ENCODE measurements around the gene CDKN2B-AS1. TPM values are rescaled to one million over a fixed set of nuclear protein-coding genes. Genes with fewer than 3 reads are reported as not detected.

Gene CDKN2B-AS1
- total RNA-seq, 1 experiment from 2014 or later: not detected

DNA sequence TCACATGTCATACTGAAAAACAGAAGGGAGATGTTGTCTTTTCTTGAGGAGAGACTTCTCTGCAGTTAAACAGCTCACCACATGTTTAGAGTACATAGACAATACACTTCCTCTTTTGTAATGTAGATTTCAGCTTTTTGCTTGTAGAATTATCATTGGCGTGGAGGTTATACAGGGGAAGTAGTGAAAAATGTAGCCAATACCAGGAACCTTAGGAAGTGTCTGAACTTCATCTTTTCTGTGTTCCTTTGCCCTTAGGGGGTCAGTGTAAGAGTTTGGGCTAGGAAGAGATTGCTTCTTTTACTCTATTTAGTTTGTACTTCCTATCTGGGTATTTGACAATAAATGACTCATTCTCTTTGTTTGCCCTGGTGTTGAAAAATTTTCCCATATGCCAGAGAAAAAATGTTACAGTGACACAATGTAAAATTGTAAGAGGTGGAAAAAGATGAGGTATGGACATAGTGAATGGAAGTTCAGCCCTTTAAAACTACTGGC is 35.6 kb downstream of the CDKN2B-AS1 start:
- Histone ChIP-seq H3K9ac (ENCODE audit: extremely low read depth, insufficient read length, low read length) (no peak overlapping the region), H3K4ac (ENCODE audit: low read depth, low read length) (no peak overlapping the region), H3K9me3 (ENCODE audit: control insufficient read depth, low read depth, low read length) (no peaks in the 10 kb centered on the region), H2BK20ac (ENCODE audit: low read depth, low read length, poor library complexity, severe bottlenecking) (no peak overlapping the region), H4K8ac (replicated peaks; ENCODE audit: insufficient read length, low read depth, low read length) (no peak overlapping the region), H2BK12ac (ENCODE audit: insufficient read length, low read depth, low read length) (no peak overlapping the region), H3K18ac (ENCODE audit: insufficient read length, low read depth, low read length) (no peak overlapping the region), H3T11ph (ENCODE audit: low read length) (no peak overlapping the region), H3K14ac (ENCODE audit: insufficient read depth, low read length) (no peak overlapping the region), H3K23me2 (ENCODE audit: insufficient read length, low read depth, low read length, poor library complexity, severe bottlenecking) (no peaks in the 10 kb centered on the region), H2BK15ac (ENCODE audit: low read depth, low read length) (no peak overlapping the region), H3K79me2 (ENCODE audit: insufficient read depth, low read length) (no peaks in the 10 kb centered on the region), H3K4me2 (ENCODE audit: insufficient read depth, insufficient read length, low read length) (no peak overlapping the region), H4K20me1 (ENCODE audit: control insufficient read depth, insufficient read depth, insufficient read length) (no peaks in the 10 kb centered on the region), H4K5ac (ENCODE audit: insufficient read length, low read depth, low read length) (no peak overlapping the region), H3K27me3 (ENCODE audit: insufficient read depth, low read length) (no peaks in the 10 kb centered on the region), H2BK120ac (ENCODE audit: low read depth, low read length, poor library complexity, severe bottlenecking) (no peak overlapping the region), H2BK5ac (ENCODE audit: insufficient read length, low read length) (no peak overlapping the region), H2AK5ac (ENCODE audit: insufficient read length, low read length) (no peak overlapping the region), H3K79me1 (ENCODE audit: insufficient read depth, low read depth, low read length, poor library complexity, severe bottlenecking) (no peaks in the 10 kb centered on the region), H3K56ac (ENCODE audit: insufficient read length, low read depth, low read length) (no peak overlapping the region), H3K23ac (ENCODE audit: insufficient read length, low read depth, low read length) (no peak overlapping the region), H3K27ac (ENCODE audit: insufficient read length, low read depth, low read length) (no peak overlapping the region), H4K91ac (ENCODE audit: insufficient read length, low read depth, low read length) (no peak overlapping the region), H2AFZ (ENCODE audit: low read length) (no peak overlapping the region), H3K4me1 (ENCODE audit: insufficient read depth, low read length) (peaks cover 3% of the 10 kb centered on the region; the same call in 1 of the 2 replicates)
- Mint-ChIP-seq H3K27ac (no peak overlapping the region), H3K4me3 (no peak overlapping the region), H3K4me1 (peaks cover 5 to 11% of the 10 kb centered on the region in 2 experiments; a peak in 3 of 4 replicates), H3K27me3 (ENCODE audit: low read depth) (peaks cover 1% of the 10 kb centered on the region), H3K9me3 (no peaks in the 10 kb centered on the region), H3K36me3 (ENCODE audit: insufficient read depth in 1 of 3, low read depth in 3 of 3) (no peaks in the 10 kb centered on the region)
- no CpG with 5 or more reads among the region's 1 CpG for WGBS (ENCODE audit: extremely low coverage, insufficient read length, low lambda C conversion rate)
- DNase-seq: no peak
- TF ChIP-seq, protein P1, sequence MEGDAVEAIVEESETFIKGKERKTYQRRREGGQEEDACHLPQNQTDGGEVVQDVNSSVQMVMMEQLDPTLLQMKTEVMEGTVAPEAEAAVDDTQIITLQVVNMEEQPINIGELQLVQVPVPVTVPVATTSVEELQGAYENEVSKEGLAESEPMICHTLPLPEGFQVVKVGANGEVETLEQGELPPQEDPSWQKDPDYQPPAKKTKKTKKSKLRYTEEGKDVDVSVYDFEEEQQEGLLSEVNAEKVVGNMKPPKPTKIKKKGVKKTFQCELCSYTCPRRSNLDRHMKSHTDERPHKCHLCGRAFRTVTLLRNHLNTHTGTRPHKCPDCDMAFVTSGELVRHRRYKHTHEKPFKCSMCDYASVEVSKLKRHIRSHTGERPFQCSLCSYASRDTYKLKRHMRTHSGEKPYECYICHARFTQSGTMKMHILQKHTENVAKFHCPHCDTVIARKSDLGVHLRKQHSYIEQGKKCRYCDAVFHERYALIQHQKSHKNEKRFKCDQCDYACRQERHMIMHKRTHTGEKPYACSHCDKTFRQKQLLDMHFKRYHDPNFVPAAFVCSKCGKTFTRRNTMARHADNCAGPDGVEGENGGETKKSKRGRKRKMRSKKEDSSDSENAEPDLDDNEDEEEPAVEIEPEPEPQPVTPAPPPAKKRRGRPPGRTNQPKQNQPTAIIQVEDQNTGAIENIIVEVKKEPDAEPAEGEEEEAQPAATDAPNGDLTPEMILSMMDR (conservative IDR thresholded peaks at IDR 0.05): no peak

All from H9 (cell line).